ENCODE results near the gene DMXL1.

The DMXL1 gene

GRCh38 chr5:119067450-119067849 lies 3.4 kb upstream of the DMXL1 start:
- H3K36me3 ChIP-seq (ENCODE audit: insufficient read depth, low read length): no peaks in the 10 kb centered on the region
- no peaks in the 10 kb centered on the region for H4K20me1 ChIP-seq (ENCODE audit: insufficient read depth, low read length)
- peaks cover 9% of the 10 kb centered on the region for H3K79me2 ChIP-seq (ENCODE audit: insufficient read depth, low read length)
- H3K4me3 ChIP-seq (ENCODE audit: low read depth, low read length, poor library complexity, severe bottlenecking): no peak overlapping the region
- TF ChIP-seq EZH2 (IDR thresholded peaks at IDR 0.05; ENCODE audit: borderline replicate concordance, low read length) (no peak), CTCF (IDR thresholded peaks at IDR 0.05; ENCODE audit: low read length) (no peak)
- H3K27ac ChIP-seq (ENCODE audit: low read depth, low read length, poor library complexity, severe bottlenecking): no peak overlapping the region
- H3K9ac ChIP-seq (ENCODE audit: low read length): no peak overlapping the region
- no peak overlapping the region for H3K4me2 ChIP-seq (ENCODE audit: low read length)
- no peaks in the 10 kb centered on the region for H3K9me2 ChIP-seq (ENCODE audit: low read depth, low read length)
- peaks cover 12% of the 10 kb centered on the region for H3K4me1 ChIP-seq (ENCODE audit: insufficient read depth, low read length, severe bottlenecking)
- no peaks in the 10 kb centered on the region for H3K9me3 ChIP-seq (ENCODE audit: low read length)
- H2AFZ ChIP-seq (ENCODE audit: low read length): no peak overlapping the region
- H3K27me3 ChIP-seq (ENCODE audit: insufficient read depth, low read length): no peaks in the 10 kb centered on the region
- no peaks in the 10 kb centered on the region for H3F3A ChIP-seq (ENCODE audit: insufficient read depth, low read length)

- Histone ChIP-seq H3K9me3 (ENCODE audit: low read length) (no peaks in the 10 kb centered on the region), H3K27ac (ENCODE audit: low read depth, low read length, poor library complexity, severe bottlenecking) (peak overlapping the region; percentile 88), H3K4me1 (ENCODE audit: insufficient read depth, low read length, severe bottlenecking) (peaks cover 40% of the 10 kb centered on the region), H3K36me3 (ENCODE audit: insufficient read depth, low read length) (no peaks in the 10 kb centered on the region), H3K9me2 (ENCODE audit: low read depth, low read length) (no peaks in the 10 kb centered on the region), H3K9ac (ENCODE audit: low read length) (peak overlapping the region; percentile 69), H2AFZ (ENCODE audit: low read length) (peak overlapping the region; percentile 19; the same call in 1 of the 2 replicates), H4K20me1 (ENCODE audit: insufficient read depth, low read length) (no peaks in the 10 kb centered on the region), H3F3A (ENCODE audit: insufficient read depth, low read length) (no peaks in the 10 kb centered on the region), H3K4me2 (ENCODE audit: low read length) (peak overlapping the region; percentile 87), H3K4me3 (ENCODE audit: low read depth, low read length, poor library complexity, severe bottlenecking) (peak overlapping the region; percentile 76), H3K79me2 (ENCODE audit: insufficient read depth, low read length) (peaks cover 39% of the 10 kb centered on the region), H3K27me3 (ENCODE audit: insufficient read depth, low read length) (no peaks in the 10 kb centered on the region)
- TF ChIP-seq EZH2 (IDR thresholded peaks at IDR 0.05; ENCODE audit: borderline replicate concordance, low read length) (no peak), CTCF (IDR thresholded peaks at IDR 0.05; ENCODE audit: low read length) (no peak)
Observed at GRCh38 chr5:119070578-119070827, 384 bp upstream of the DMXL1 start.

GRCh38 chr5:119071561-119071995 lies 691 bp downstream of the DMXL1 start:
- Histone ChIP-seq H3F3A (ENCODE audit: insufficient read depth, low read length) (no peaks in the 10 kb centered on the region), H3K79me2 (ENCODE audit: insufficient read depth, low read length) (peaks cover 50% of the 10 kb centered on the region), H3K4me1 (ENCODE audit: insufficient read depth, low read length, severe bottlenecking) (peaks cover 51% of the 10 kb centered on the region), H3K4me2 (ENCODE audit: low read length) (peak overlapping the region; percentile 85), H2AFZ (ENCODE audit: low read length) (no peak overlapping the region), H3K27me3 (ENCODE audit: insufficient read depth, low read length) (no peaks in the 10 kb centered on the region), H3K9me2 (ENCODE audit: low read depth, low read length) (no peaks in the 10 kb centered on the region), H3K4me3 (ENCODE audit: low read depth, low read length, poor library complexity, severe bottlenecking) (peak overlapping the region; percentile 76), H3K36me3 (ENCODE audit: insufficient read depth, low read length) (no peaks in the 10 kb centered on the region), H4K20me1 (ENCODE audit: insufficient read depth, low read length) (no peaks in the 10 kb centered on the region), H3K9me3 (ENCODE audit: low read length) (no peaks in the 10 kb centered on the region), H3K9ac (ENCODE audit: low read length) (peak overlapping the region; percentile 69), H3K27ac (ENCODE audit: low read depth, low read length, poor library complexity, severe bottlenecking) (peak overlapping the region; percentile 88)
- TF ChIP-seq CTCF (IDR thresholded peaks at IDR 0.05; ENCODE audit: low read length): no peak
- TF ChIP-seq EZH2 (IDR thresholded peaks at IDR 0.05; ENCODE audit: borderline replicate concordance, low read length): no peak
